Measurements from ENCODE around the gene ROMO1.
"Not testable (repeated sequence)": the region's sequence is repeated elsewhere in the genome, so short reads cannot be mapped to it uniquely, and the experiment has no call there.

Gene ROMO1

GRCh38 chr20:35731862-35732643, 32.8 kb downstream of the ROMO1 start:
- no peak for DNase-seq (ENCODE audit: low spot score)

DNA sequence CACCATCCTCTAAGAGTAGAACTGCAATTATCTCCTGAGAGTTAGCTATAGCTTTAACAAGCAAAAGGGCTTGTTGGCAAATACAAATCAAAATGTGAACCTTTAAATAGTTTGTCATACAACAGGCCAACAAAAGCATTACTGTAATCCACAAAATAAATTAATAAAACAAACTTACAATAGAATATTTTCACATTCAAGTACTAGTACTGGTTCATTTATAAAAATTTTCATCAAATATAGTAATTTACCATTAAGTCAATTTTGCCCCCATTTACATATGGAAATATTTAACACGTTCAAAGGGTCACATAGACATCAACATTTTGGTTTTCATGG, 33.4 kb downstream of the ROMO1 start:
- DNase-seq (ENCODE audit: low spot score), result no peak

DNA sequence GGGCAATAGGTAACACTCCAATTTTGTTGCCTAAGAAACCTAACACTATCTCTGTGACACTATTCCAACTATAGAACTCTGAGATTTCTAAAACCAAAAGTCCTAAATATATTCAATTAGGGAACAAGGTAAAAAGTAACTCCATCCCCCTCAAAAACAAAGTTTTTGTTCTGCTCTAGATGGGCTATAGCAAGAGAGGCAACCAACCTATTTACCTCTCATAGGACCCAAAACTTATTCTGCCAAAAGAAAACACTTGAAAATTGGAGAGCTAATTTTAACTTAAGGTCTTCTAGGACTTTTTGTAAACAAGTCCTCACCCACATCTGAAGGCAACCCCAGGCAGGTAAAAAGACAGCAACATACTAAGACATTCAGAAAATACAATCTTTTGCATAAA, 35.2 kb downstream of the ROMO1 start:
- no peak for DNase-seq (ENCODE audit: low spot score)

DNA sequence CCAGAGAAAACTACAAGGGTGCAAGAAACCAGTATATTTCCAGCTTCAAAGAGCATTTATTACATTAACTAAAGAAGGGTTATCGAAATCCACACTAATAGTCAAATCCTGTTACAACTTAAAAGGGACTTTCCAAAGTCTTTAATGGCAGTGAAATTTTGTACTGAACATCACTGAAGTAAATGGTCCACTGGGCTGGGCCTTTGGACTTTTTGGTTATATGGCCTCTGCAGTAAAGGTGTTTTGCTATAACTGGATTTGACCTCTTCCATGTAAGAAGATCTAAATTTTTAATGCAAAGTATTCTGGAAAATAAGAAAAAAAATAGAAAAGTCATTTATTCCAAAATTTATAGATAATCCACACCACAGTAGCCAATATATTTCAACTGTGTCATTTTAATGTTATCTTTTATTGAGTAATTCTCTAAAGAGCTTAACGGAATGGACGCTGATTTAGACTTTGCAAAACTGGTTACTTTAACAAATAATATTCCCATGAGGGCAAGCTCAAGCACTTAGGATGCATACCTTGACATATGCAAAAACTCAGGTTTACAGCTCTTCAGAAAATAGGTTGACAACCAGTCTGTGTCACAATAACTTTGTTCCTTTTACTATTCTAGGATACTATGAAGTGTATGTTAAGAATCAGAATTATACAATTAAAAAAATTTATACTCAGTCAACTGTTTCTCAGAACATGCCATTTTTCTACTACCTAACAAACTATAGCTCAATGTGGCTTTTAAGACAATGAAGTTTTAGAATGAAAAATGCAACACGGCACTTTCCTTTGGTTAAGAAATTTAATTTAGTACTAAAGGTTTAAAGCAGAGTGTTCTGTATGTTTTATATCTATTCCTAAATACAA, 35.8 kb downstream of the ROMO1 start:
- DNase-seq (ENCODE audit: low spot score), result no peak

GRCh38 chr20:35735826-35736470, 36.7 kb downstream of the ROMO1 start:
- DNase-seq (ENCODE audit: low spot score), result no peak

DNA sequence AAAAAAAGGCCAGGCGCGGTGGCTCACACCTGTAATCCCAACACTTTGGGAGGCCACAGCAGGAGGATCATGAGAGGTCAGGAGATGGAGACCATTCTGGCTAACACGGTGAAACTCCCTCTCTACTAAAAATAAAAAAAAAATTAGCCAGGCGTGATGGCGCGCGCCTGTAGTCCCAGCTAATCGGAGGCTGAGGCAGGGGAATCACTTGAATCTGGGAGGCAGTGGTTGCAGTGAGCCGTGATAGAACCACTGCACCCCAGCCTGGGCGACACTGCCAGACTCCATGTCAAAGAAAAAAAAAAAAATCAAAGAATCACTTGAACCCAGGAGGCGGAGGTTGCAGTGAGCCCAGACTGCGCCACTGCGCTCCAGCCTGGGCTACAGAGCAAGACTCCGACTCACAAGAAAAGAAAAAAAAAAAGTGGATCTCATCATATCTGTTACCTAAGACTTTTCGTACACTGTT, 38.7 kb downstream of the ROMO1 start:
- no peak for DNase-seq (ENCODE audit: low spot score)

DNA sequence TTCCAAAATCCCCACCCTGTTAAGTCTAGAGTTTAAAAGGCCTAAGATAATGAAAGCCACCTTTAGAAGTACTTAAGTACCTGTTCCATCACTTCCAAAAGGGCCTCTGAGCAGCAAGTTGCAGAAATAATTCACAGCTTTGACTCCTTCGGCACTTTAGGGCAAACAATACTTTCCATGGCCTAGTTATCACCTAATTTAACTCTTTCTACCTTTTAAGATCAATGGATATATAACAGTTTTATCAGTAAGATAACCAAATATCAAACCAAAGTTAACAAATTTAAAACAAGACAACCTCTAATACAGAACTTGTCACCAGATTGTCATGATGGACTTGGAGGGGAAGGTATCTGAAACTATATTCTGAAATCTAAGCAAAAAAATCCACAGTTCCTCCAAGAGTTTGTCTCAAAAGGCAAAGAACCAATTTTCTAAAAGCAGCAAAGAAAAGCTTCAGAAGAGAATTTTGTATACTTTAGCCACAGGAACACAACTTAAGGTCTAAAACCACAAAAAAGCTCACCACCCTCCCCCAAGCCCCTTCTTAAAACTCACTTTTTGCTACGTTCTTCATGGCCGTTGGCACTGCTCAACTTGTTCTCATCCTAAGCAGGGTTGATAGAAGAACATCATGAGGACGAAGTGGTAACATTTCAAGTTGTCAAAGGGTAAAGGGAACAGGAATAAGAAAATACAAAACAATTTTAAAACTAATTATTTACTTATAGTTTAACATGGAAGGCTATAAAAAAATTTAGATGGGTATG, 39.4 kb downstream of the ROMO1 start:
- no peak for DNase-seq (ENCODE audit: low spot score)

- peak; percentile 52 for DNase-seq (ENCODE audit: low spot score)
These were observed 40.3 kb downstream of the ROMO1 start for GRCh38 chr20:35739294-35740163.

GRCh38 chr20:35741892-35742740, 42.9 kb downstream of the ROMO1 start, which contains the start of gene RBM39:
RBM39 (minus strand) TSS chr20:35742260; CDS start chr20:35740874, 1,386 bp downstream.
- peak; percentile 100 for DNase-seq (ENCODE audit: low spot score)

DNA sequence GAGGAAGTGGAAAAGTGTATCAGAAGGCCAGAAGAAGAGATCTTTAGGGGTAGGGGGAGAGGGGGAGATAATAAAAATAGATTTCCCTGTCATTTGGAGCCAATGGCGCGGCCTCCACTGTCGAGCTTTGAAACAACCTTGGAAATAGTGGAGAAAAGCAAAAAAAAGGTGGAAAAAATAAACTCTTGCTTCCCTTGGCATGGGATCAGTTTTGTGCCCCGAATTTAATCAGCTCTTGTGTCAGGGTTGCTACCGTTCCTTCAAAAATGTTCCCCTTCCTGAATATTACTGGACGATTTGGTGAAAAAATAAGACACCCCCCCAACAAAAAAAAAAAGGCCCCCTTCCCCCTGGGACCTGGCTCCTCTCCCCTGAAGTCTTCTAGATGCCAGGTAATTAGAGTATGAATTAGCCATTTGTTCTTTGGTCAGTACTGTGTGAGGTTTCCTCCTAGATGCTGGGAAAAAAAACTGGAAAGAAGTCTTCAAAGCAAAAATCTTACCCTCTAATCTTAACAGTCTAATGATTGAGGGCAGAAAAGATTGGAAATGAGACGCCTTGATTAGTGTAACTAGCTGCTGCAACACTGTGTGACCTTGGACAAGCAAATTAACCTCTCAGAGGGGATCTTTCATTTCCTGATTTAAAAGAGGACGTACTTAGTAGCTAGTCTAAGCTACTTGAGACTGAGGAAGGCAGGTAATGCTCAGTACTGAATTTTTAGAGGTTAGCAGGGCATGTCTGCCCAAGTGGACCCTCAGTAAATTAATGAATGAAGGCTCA, 43.7 kb downstream of the ROMO1 start:
- DNase-seq (ENCODE audit: low spot score), result peak; percentile 47

- DNase-seq (ENCODE audit: low spot score), result peak; percentile 24
These were observed 44.7 kb downstream of the ROMO1 start for GRCh38 chr20:35743693-35744491.

GRCh38 chr20:35744492-35744841, 45.3 kb downstream of the ROMO1 start:
- not testable (repeated sequence) for DNase-seq (ENCODE audit: low spot score)

Measured in CD4-positive, alpha-beta T cell treated with Interleukin-2 at 100 ng/mL for 4 hours (primary cell).